K562 (cell line): ENCODE measurements around the gene XPNPEP3. TPM values are rescaled to one million over a fixed set of nuclear protein-coding genes. Genes with fewer than 3 reads are reported as not detected.

Experiments
- ATAC-seq: fragments of 200-7000 bp; cut with Tn5 transposase; 3 replicates; pipeline ENCODE4 v1.9.1; 2020; ENCODE audit warnings: moderate library complexity
- BruUV-seq: library from RNA; stranded (reverse); fragments of 400-500 nt; replicated peaks from 2 replicates; lab custom pipeline; 2021; lab: Mats Ljungman, UMichigan
- CTCF ChIA-PET: fragments of 300-600 bp; formaldehyde crosslinking; extraction: SDS; loops from one replicate; lab custom pipeline; 2021; ENCODE audit warnings: low intra/inter-chr PET ratio; lab: Yijun Ruan, JAX
- POLR2A ChIA-PET: fragments of 300-600, 350-650 bp; sonication (Branson Sonifier 250); formaldehyde crosslinking; extraction: SDS; loops from one replicate; lab custom pipeline; 2021; ENCODE audit warnings: antibody characterized with exemption, inconsistent platforms; lab: Yijun Ruan, JAX
- DNase-seq, 4 experiments: peaks; one replicate each; pipeline versions ENCODE4 v3.0.0 to v3.0.0-alpha.2; 2011 to 2018; ENCODE audit warnings: low spot score in 3 of 4, mixed read lengths in 3 of 4; ENCODE audit errors: extremely low read depth in 1 of 4
- FAIRE-seq: peaks from 2 replicates; lab custom pipeline; 2011; peaks lifted over from hg19 to GRCh38; lab: Jason Lieb, UNC
- H2AFZ ChIP-seq: 2 replicates; pipeline ENCODE4 v1.6.0; 2011; ENCODE audit warnings: low read depth, low read length, control low read depth, inconsistent platforms
- H3K27ac ChIP-seq: fragments of 200-600 bp; 3 replicates; pipeline ENCODE4 v1.8.0; 2011; ENCODE audit warnings: low read depth, mild to moderate bottlenecking, control low read depth, inconsistent platforms, low read length, moderate library complexity, mixed read lengths; ENCODE audit errors: extremely low read depth
- H3K27me3 ChIP-seq, 2 experiments: fragments of 300-600 bp in 1 of 2; 2 replicates in 1 of 2; 3 replicates in 1 of 2; pipeline versions ENCODE4 v1.6.0 to v1.8.0; 2011; ENCODE audit warnings: inconsistent platforms in 2 of 2, low read length in 2 of 2, mild to moderate bottlenecking in 1 of 2, mixed read lengths in 1 of 2, moderate library complexity in 1 of 2; ENCODE audit not compliant: control insufficient read depth in 2 of 2, insufficient read depth in 2 of 2
- H3K36me3 ChIP-seq: fragments of 300-600 bp; 3 replicates; pipeline ENCODE4 v1.8.0; 2011; ENCODE audit warnings: mild to moderate bottlenecking, low read length, inconsistent platforms; ENCODE audit not compliant: control insufficient read depth, insufficient read depth
- H3K4me1 ChIP-seq, 2 experiments: fragments of 200-600 bp in 1 of 2; replicated peaks in 1 of 2; 2 replicates in 1 of 2; 3 replicates in 1 of 2; pipeline versions ENCODE4 v1.5.1 to v1.8.0; 2011; ENCODE audit warnings: inconsistent platforms in 2 of 2, low read length in 2 of 2, mild to moderate bottlenecking in 1 of 2, mixed read lengths in 1 of 2, moderate library complexity in 1 of 2; ENCODE audit not compliant: control insufficient read depth in 2 of 2, insufficient read depth in 2 of 2
- H3K4me2 ChIP-seq: 2 replicates; pipeline ENCODE4 v1.6.1; 2011; ENCODE audit warnings: low read length, control low read depth, inconsistent platforms, mixed read lengths; ENCODE audit not compliant: insufficient read depth
- H3K4me3 ChIP-seq: fragments of 200-600 bp; sonication (generic), shearing (Covaris generic); 2 replicates; pipeline ENCODE4 v1.5.1; 2016; ENCODE audit warnings: control low read depth, inconsistent platforms
- H3K79me2 ChIP-seq: fragments of 200-600 bp; 3 replicates; pipeline ENCODE4 v1.8.0; 2011; ENCODE audit warnings: low read length, inconsistent platforms; ENCODE audit not compliant: control insufficient read depth, insufficient read depth
- H3K9ac ChIP-seq, 2 experiments: 2 replicates each; pipeline versions ENCODE4 v1.6.0 to v1.6.1; 2011; ENCODE audit warnings: low read depth in 2 of 2, low read length in 2 of 2, control low read depth in 1 of 2, inconsistent platforms in 1 of 2, mild to moderate bottlenecking in 1 of 2, mixed read lengths in 1 of 2; ENCODE audit not compliant: insufficient read depth in 1 of 2
- H3K9me1 ChIP-seq: one replicate; pipeline ENCODE4 v1.6.0; 2011; ENCODE audit warnings: inconsistent platforms, mild to moderate bottlenecking, low read length, moderate library complexity; ENCODE audit not compliant: control insufficient read depth, insufficient read depth
- H3K9me3 ChIP-seq: replicated peaks from 2 replicates; pipeline ENCODE4 v1.5.1; 2011; ENCODE audit warnings: low read depth, low read length, inconsistent platforms; ENCODE audit not compliant: control insufficient read depth, insufficient read depth
- H4K20me1 ChIP-seq: replicated peaks from 2 replicates; pipeline ENCODE4 v1.6.1; 2011; ENCODE audit warnings: low read length, inconsistent platforms, mixed read lengths; ENCODE audit not compliant: control insufficient read depth, insufficient read depth
- ARID2 ChIP-seq: fragments of 450-650 bp; IDR thresholded peaks from 2 replicates; pipeline ENCODE4 v1.6.1; 2017; ENCODE audit warnings: antibody characterized with exemption, mild to moderate bottlenecking
- CREBBP ChIP-seq: IDR thresholded peaks from one replicate; pipeline ENCODE4 v1.6.1; 2012; ENCODE audit warnings: low read depth, mild to moderate bottlenecking, control low read depth, inconsistent platforms, low read length
- ETV1 ChIP-seq: fragments of 450-650 bp; conservative IDR thresholded peaks from 2 replicates; pipeline ENCODE4 v1.6.1; 2016; ENCODE audit warnings: missing genetic modification characterization, control low read depth, low read depth, missing compliant biosample characterization
- ETV5 ChIP-seq: sonication (generic); formaldehyde crosslinking; IDR thresholded peaks from 2 replicates; pipeline ENCODE4 v1.4.0; 2020; ENCODE audit warnings: low read depth, mild to moderate bottlenecking, missing genetic modification reagents
- HNRNPUL1 ChIP-seq: fragments of 200-400 bp; formaldehyde crosslinking; IDR thresholded peaks from 2 replicates; pipeline ENCODE4 v1.6.1; 2017; ENCODE audit warnings: low read length
- IRF2 ChIP-seq: sonication (generic); formaldehyde crosslinking; IDR thresholded peaks from 2 replicates; pipeline ENCODE4 v1.8.1; 2022; ENCODE audit warnings: mild to moderate bottlenecking, missing genetic modification reagents
- IRF9 ChIP-seq: fragments of 450-650 bp; IDR thresholded peaks from 2 replicates; pipeline ENCODE4 v1.6.1; 2016; ENCODE audit warnings: missing biosample characterization, missing genetic modification characterization
- MAX ChIP-seq: sonication (generic); formaldehyde crosslinking; IDR thresholded peaks from 2 replicates; pipeline ENCODE4 v1.9.0; 2022; ENCODE audit warnings: mild to moderate bottlenecking, missing genetic modification reagents
- NCOA2 ChIP-seq, 2 experiments: fragments of 450-650 bp; IDR thresholded peaks; 2 replicates each; pipeline ENCODE4 v1.6.1; 2018; ENCODE audit warnings: mild to moderate bottlenecking in 2 of 2, moderate library complexity in 1 of 2; ENCODE audit not compliant: partially characterized antibody in 2 of 2
- STAT5A ChIP-seq: IDR thresholded peaks from 2 replicates; pipeline ENCODE4 v1.6.1; 2012; ENCODE audit warnings: low read length, inconsistent platforms, borderline replicate concordance
- TAL1 ChIP-seq: fragments of 450-650 bp; IDR thresholded peaks from 2 replicates; pipeline ENCODE4 v1.6.1; 2016; ENCODE audit warnings: mild to moderate bottlenecking
- YBX1 ChIP-seq: fragments of 450-650 bp; IDR thresholded peaks from 2 replicates; pipeline ENCODE4 v1.7.1; 2016; ENCODE audit warnings: mild to moderate bottlenecking
- ZNF311 ChIP-seq: fragments of 250-450 bp; sonication (Bioruptor Pico); IDR thresholded peaks from 2 replicates; pipeline ENCODE4 v1.4.0; 2020; ENCODE audit warnings: mild to moderate bottlenecking, moderate library complexity
- in situ Hi-C: fragments of 300-500 bp; cut with MboI; formaldehyde crosslinking; loops from 4 replicates; pipeline ENCODE4 v1.15.0; 2018; ENCODE audit warnings: inconsistent platforms, mixed read lengths
- intact Hi-C: fragments of 100-400 bp; cut with micrococcal nuclease; formaldehyde crosslinking; loops from 2 replicates; pipeline ENCODE4 v1.14.2; 2022
- polyA plus RNA-seq, 8 experiments: library from polyadenylated mRNA; depleted of rRNA in 4 of 8; stranded (reverse) in 5 of 8; unstranded in 3 of 8; fragments of >200 nt; fragmentation: Nextera tagmentation in 2 of 8; fragmentation: Illumina TruSeq in 1 of 8; extraction: Ambion mirVana in 2 of 8; extraction: Trizol in 1 of 8; gene quantifications; 2 replicates each; pipeline versions ENCODE4 v1.2.1 to v1.2.3, GENCODE V29; 2011 to 2014; ENCODE audit warnings: inconsistent platforms in 1 of 8, missing spikeins in 1 of 8
- total RNA-seq, 7 experiments: library from RNA; depleted of rRNA in 6 of 7; stranded (reverse); fragments of >200 nt in 6 of 7; fragmentation: Illumina TruSeq in 2 of 7; extraction: Trizol in 2 of 7; gene quantifications; 2 replicates each; pipeline versions ENCODE4 v1.2.1 to v1.2.3, GENCODE V29; 2011 to 2021; ENCODE audit warnings: low replicate concordance in 1 of 7
- TF ChIP-seq, protein P1 (sequence below): fragments of 450-650 bp; IDR thresholded peaks from 2 replicates; pipeline ENCODE4 v1.6.1; 2016; ENCODE audit warnings: antibody characterized with exemption
- TF ChIP-seq, protein P2 (sequence below): fragments of 250-450 bp; sonication (Bioruptor Pico); IDR thresholded peaks from 2 replicates; pipeline ENCODE4 v1.8.0; 2021; ENCODE audit warnings: mild to moderate bottlenecking, moderate library complexity
- TF ChIP-seq, protein P3 (sequence below): sonication (generic); formaldehyde crosslinking; IDR thresholded peaks from 2 replicates; pipeline ENCODE4 v1.8.0; 2023; ENCODE audit warnings: mild to moderate bottlenecking, missing genetic modification reagents
- TF ChIP-seq, protein P4 (sequence below): IDR thresholded peaks from 2 replicates; pipeline ENCODE4 v1.6.1; 2011; ENCODE audit warnings: borderline replicate concordance, low read depth, mild to moderate bottlenecking, moderate library complexity, low read length; ENCODE audit not compliant: insufficient read depth, poor library complexity, severe bottlenecking

XPNPEP3 gene
- total and polyA plus RNA-seq, 9 of the 15 experiments (the other 6 are each of a cell fraction or from before 2014, with no cell fraction given) = 9.1 to 22.6 (median 15.6) TPM

DNA sequence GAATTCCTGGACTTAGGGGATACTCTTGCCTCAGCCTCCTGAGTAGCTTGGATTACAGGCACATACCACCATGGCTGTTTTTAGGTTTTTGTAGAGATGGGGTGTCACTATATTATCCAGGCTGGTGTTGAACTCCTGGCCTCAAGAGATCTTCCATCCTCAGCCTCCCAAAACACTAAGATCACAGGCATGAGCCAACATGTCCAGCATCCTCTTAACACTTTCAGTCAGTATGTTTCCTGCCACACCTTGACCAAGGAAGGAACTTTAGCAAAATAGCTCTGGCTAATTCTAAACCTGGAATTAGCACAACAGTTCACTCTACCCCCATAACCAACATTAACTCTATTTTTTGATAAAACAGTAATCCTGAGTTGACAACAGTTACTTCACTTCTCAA lies 32.2 kb downstream of the XPNPEP3 start:
- POLR2A ChIA-PET = no interaction called here
- H3K27ac ChIP-seq = no peak overlapping the region
- no peaks in the 10 kb centered on the region for H4K20me1 ChIP-seq
- H2AFZ ChIP-seq = no peak overlapping the region
- no peak for FAIRE-seq
- no TSS peak for BruUV-seq
- CTCF ChIA-PET = no interaction called here
- no peak for DNase-seq
- intact Hi-C loops = no loop called here
- no peaks in the 10 kb centered on the region for H3K4me1 ChIP-seq
- no peaks in the 10 kb centered on the region for H3K79me2 ChIP-seq
- no peak overlapping the region for H3K4me3 ChIP-seq
- H3K9me1 ChIP-seq = no peaks in the 10 kb centered on the region
- in situ Hi-C loops = no loop called here
- no peak overlapping the region for H3K4me2 ChIP-seq
- H3K9me3 ChIP-seq = no peaks in the 10 kb centered on the region
- no peak for ATAC-seq
- no peaks in the 10 kb centered on the region for H3K27me3 ChIP-seq
- peaks cover 32% of the 10 kb centered on the region; the same call in 2 of the 3 replicates for H3K36me3 ChIP-seq
- H3K9ac ChIP-seq = no peak overlapping the region
- TF ChIP-seq, protein P1, sequence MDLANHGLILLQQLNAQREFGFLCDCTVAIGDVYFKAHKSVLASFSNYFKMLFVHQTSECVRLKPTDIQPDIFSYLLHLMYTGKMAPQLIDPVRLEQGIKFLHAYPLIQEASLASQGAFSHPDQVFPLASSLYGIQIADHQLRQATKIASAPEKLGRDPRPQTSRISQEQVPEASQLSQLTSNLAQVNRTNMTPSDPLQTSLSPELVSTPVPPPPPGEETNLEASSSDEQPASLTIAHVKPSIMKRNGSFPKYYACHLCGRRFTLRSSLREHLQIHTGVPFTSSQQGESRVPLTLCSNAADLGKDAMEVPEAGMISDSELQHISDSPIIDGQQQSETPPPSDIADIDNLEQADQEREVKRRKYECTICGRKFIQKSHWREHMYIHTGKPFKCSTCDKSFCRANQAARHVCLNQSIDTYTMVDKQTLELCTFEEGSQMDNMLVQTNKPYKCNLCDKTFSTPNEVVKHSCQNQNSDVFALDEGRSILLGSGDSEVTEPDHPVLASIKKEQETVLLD = no peak
- TF ChIP-seq, protein P2, sequence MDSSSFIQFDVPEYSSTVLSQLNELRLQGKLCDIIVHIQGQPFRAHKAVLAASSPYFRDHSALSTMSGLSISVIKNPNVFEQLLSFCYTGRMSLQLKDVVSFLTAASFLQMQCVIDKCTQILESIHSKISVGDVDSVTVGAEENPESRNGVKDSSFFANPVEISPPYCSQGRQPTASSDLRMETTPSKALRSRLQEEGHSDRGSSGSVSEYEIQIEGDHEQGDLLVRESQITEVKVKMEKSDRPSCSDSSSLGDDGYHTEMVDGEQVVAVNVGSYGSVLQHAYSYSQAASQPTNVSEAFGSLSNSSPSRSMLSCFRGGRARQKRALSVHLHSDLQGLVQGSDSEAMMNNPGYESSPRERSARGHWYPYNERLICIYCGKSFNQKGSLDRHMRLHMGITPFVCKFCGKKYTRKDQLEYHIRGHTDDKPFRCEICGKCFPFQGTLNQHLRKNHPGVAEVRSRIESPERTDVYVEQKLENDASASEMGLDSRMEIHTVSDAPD (CRISPR knock-in tag) = no peak
- TF ChIP-seq ARID2 (no peak), TAL1 (no peak), ETV1 (tag) (no peak), IRF2 (CRISPR knock-in tag) (no peak), MAX (CRISPR knock-in tag) (no peak), HNRNPUL1 (no peak), CREBBP (no peak), ZNF311 (no peak), NCOA2 (IDR thresholded peaks at IDR 0.05; ENCODE audit: partially characterized antibody in 2 of 2) (no peak), YBX1 (no peak), IRF9 (tag) (no peak), STAT5A (no peak), ETV5 (CRISPR knock-in tag) (no peak)
- TF ChIP-seq, protein P3, sequence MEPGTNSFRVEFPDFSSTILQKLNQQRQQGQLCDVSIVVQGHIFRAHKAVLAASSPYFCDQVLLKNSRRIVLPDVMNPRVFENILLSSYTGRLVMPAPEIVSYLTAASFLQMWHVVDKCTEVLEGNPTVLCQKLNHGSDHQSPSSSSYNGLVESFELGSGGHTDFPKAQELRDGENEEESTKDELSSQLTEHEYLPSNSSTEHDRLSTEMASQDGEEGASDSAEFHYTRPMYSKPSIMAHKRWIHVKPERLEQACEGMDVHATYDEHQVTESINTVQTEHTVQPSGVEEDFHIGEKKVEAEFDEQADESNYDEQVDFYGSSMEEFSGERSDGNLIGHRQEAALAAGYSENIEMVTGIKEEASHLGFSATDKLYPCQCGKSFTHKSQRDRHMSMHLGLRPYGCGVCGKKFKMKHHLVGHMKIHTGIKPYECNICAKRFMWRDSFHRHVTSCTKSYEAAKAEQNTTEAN = no peak
- TF ChIP-seq, protein P4, sequence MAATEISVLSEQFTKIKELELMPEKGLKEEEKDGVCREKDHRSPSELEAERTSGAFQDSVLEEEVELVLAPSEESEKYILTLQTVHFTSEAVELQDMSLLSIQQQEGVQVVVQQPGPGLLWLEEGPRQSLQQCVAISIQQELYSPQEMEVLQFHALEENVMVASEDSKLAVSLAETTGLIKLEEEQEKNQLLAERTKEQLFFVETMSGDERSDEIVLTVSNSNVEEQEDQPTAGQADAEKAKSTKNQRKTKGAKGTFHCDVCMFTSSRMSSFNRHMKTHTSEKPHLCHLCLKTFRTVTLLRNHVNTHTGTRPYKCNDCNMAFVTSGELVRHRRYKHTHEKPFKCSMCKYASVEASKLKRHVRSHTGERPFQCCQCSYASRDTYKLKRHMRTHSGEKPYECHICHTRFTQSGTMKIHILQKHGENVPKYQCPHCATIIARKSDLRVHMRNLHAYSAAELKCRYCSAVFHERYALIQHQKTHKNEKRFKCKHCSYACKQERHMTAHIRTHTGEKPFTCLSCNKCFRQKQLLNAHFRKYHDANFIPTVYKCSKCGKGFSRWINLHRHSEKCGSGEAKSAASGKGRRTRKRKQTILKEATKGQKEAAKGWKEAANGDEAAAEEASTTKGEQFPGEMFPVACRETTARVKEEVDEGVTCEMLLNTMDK = no peak
